SU-DHL-6 (cell line): ENCODE data around the gene APBA3.

Experiments
- H2AFZ ChIP-seq: fragments of 200-600 bp; sonication (generic); 2 replicates; pipeline ENCODE4 v1.6.1; 2014; ENCODE audit warnings: low read depth, mild to moderate bottlenecking, moderate library complexity, mixed read lengths, antibody characterized with exemption, low read length; ENCODE audit not compliant: severe bottlenecking
- H3F3A ChIP-seq: fragments of 200-600 bp; shearing (Covaris generic); 2 replicates; pipeline ENCODE4 v1.6.0; 2016; ENCODE audit warnings: antibody characterized with exemption, mild to moderate bottlenecking; ENCODE audit not compliant: insufficient read depth
- H3K27ac ChIP-seq: fragments of 200-600 bp; sonication (generic); 2 replicates; pipeline ENCODE4 v1.5.1; 2016; ENCODE audit warnings: low read depth, mild to moderate bottlenecking, low read length, moderate library complexity, mixed read lengths
- H3K27me3 ChIP-seq: fragments of 200-600 bp; sonication (generic), shearing (Covaris generic); 2 replicates; pipeline ENCODE4 v1.6.0; 2014; ENCODE audit warnings: mild to moderate bottlenecking, low read length
- H3K36me3 ChIP-seq: fragments of 200-600 bp; sonication (generic); 2 replicates; pipeline ENCODE4 v1.6.1; 2014; ENCODE audit warnings: mild to moderate bottlenecking, low read length, mixed read lengths
- H3K4me2 ChIP-seq: fragments of 300-600, 200-600 bp; shearing (Covaris generic), sonication (generic); 2 replicates; pipeline ENCODE4 v1.6.0; 2014; ENCODE audit warnings: low read length, low read depth, mild to moderate bottlenecking; ENCODE audit not compliant: poor library complexity, severe bottlenecking
- H3K4me3 ChIP-seq: fragments of 200-600 bp; sonication (generic); 2 replicates; pipeline ENCODE4 v1.5.1; 2014; ENCODE audit warnings: antibody characterized with exemption, low read length, mild to moderate bottlenecking, mixed read lengths; ENCODE audit not compliant: insufficient read depth, poor library complexity, severe bottlenecking
- H3K79me2 ChIP-seq: fragments of 200-600 bp; sonication (generic); 2 replicates; pipeline ENCODE4 v1.6.1; 2014; ENCODE audit warnings: mild to moderate bottlenecking, low read length, moderate library complexity; ENCODE audit not compliant: insufficient read depth
- H3K9ac ChIP-seq: fragments of 200-600 bp; sonication (generic); 2 replicates; pipeline ENCODE4 v1.7.0; 2014; ENCODE audit warnings: mild to moderate bottlenecking, low read length
- H3K9me2 ChIP-seq: fragments of 200-600 bp; sonication (generic); replicated peaks from 2 replicates; pipeline ENCODE4 v1.6.1; 2014; ENCODE audit warnings: low read length; ENCODE audit not compliant: insufficient read depth
- H3K9me3 ChIP-seq: fragments of 200-600 bp; sonication (generic); 2 replicates; pipeline ENCODE4 v1.6.1; 2014; ENCODE audit warnings: low read length, mixed read lengths; ENCODE audit not compliant: insufficient read depth
- H4K20me1 ChIP-seq: fragments of 200-600 bp; sonication (generic); 2 replicates; pipeline ENCODE4 v1.6.1; 2014; ENCODE audit warnings: low read depth, mild to moderate bottlenecking, antibody characterized with exemption, low read length, moderate library complexity, mixed read lengths
- CTCF ChIP-seq: fragments of 200-600 bp; sonication (generic); IDR thresholded peaks from one replicate; pipeline ENCODE4 v1.5.1; 2017; ENCODE audit warnings: antibody characterized with exemption, mild to moderate bottlenecking, low read length, moderate library complexity; ENCODE audit not compliant: insufficient read depth, poor library complexity, severe bottlenecking
- EZH2phosphoT487 ChIP-seq: fragments of 200-600 bp; sonication (generic), shearing (Covaris generic); conservative IDR thresholded peaks from 2 replicates; pipeline ENCODE4 v1.6.1; 2018; ENCODE audit warnings: mild to moderate bottlenecking, antibody characterized with exemption, low read length, moderate library complexity, mixed read lengths

Gene APBA3

GRCh38 chr19:3752492-3752891 lies 9.0 kb downstream of the APBA3 start:
- Histone ChIP-seq H3K9me2 (no peaks in the 10 kb centered on the region), H3K4me3 (no peak overlapping the region), H3K27ac (no peak overlapping the region), H3K9me3 (no peaks in the 10 kb centered on the region), H3K36me3 (no peaks in the 10 kb centered on the region), H3K9ac (no peak overlapping the region), H3F3A (no peaks in the 10 kb centered on the region), H3K27me3 (no peaks in the 10 kb centered on the region), H3K79me2 (no peaks in the 10 kb centered on the region), H2AFZ (no peak overlapping the region), H4K20me1 (0 out of 2 replicates have a peak, but pooled peaks cover 2% of the 10 kb centered on the region), H3K4me2 (no peak overlapping the region)
- TF ChIP-seq CTCF (no peak), EZH2phosphoT487 (no peak)

DNA sequence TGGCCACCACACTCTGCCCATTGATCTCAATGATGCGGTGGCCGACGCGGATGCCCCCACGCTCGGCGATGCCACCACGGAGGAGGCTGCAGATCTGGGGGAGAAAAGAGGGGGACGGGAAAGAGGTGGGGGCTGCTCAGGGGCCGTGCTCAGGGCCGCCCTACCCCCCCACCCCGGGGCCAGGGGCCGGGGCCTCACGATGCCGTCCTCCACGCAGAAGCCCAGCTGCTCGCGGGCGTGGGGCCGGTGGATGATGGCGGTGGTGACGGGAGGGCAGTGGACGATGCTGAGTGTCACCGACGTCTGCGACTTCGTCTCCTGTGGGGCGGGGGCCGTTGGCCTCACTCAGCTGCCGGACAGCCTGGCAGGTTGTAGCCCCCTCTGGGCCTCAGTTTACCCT lies 10.3 kb downstream of the APBA3 start:
- Histone ChIP-seq H3K4me3 (no peak overlapping the region), H3K27me3 (no peaks in the 10 kb centered on the region), H3K79me2 (no peaks in the 10 kb centered on the region), H3K36me3 (no peaks in the 10 kb centered on the region), H2AFZ (no peak overlapping the region), H3K9me2 (no peaks in the 10 kb centered on the region), H3F3A (no peaks in the 10 kb centered on the region), H3K27ac (no peak overlapping the region), H3K4me2 (no peak overlapping the region), H4K20me1 (0 out of 2 replicates have a peak, but pooled peaks cover 2% of the 10 kb centered on the region), H3K9me3 (no peaks in the 10 kb centered on the region), H3K9ac (no peak overlapping the region)
- TF ChIP-seq EZH2phosphoT487 (no peak), CTCF (no peak)

DNA sequence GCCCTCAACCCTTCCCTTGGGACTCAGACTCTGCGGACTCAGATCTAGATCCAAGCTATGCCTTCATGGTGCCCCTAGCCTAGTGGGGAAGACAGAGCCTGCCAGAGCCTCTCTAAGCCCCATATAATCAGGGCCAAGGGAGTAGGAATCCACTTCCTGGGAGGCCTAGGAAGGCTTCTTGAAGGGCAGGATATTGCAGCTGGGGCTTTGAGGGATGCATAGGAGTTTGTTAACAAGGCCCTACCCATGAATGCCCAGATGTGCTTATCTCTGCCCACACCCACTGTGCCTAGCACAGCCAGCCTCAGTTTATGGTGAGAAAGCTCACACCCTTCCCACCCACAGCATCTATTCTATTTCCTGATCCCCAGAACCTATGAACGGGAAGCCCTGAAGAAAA lies 11.3 kb downstream of the APBA3 start:
- H3K4me3 ChIP-seq, result no peak overlapping the region
- no peaks in the 10 kb centered on the region for H3K79me2 ChIP-seq
- no peaks in the 10 kb centered on the region for H3K9me3 ChIP-seq
- H3K27me3 ChIP-seq, result no peaks in the 10 kb centered on the region
- H3K4me2 ChIP-seq, result no peak overlapping the region
- 0 out of 2 replicates have a peak, but pooled peaks cover 2% of the 10 kb centered on the region for H4K20me1 ChIP-seq
- no peaks in the 10 kb centered on the region for H3K9me2 ChIP-seq
- no peaks in the 10 kb centered on the region for H3K36me3 ChIP-seq
- H3K27ac ChIP-seq, result no peak overlapping the region
- no peak overlapping the region for H3K9ac ChIP-seq
- no peaks in the 10 kb centered on the region for H3F3A ChIP-seq
- TF ChIP-seq CTCF (no peak), EZH2phosphoT487 (no peak)
- H2AFZ ChIP-seq, result no peak overlapping the region

DNA sequence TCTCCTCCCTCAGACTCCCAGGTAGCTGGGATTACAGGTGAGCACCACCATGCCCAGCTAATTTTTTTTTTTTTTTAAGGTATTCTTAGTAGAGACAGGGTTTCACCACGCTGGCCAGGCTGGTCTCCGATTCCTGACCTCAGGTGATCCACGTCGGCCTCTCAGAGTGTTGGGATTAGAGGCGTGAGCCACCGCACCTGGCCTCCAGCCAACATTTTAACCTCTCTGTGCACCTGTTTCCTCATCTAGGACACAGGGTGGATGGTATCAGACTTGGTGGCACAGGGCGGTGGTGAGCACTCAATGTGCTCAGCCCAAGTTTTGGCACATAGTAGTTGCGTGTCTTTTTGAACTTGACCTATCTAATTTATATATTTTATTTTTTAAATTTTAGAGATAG lies 12.5 kb downstream of the APBA3 start:
- H3K9me3 ChIP-seq, result no peaks in the 10 kb centered on the region
- no peak overlapping the region for H3K27ac ChIP-seq
- H3K4me2 ChIP-seq, result no peak overlapping the region
- no peaks in the 10 kb centered on the region for H3F3A ChIP-seq
- no peak overlapping the region for H2AFZ ChIP-seq
- no peak overlapping the region for H3K4me3 ChIP-seq
- H3K9me2 ChIP-seq, result no peaks in the 10 kb centered on the region
- H3K79me2 ChIP-seq, result no peaks in the 10 kb centered on the region
- H3K36me3 ChIP-seq, result no peaks in the 10 kb centered on the region
- no peaks in the 10 kb centered on the region for H4K20me1 ChIP-seq
- H3K9ac ChIP-seq, result no peak overlapping the region
- H3K27me3 ChIP-seq, result no peaks in the 10 kb centered on the region
- no peak for TF ChIP-seq CTCF
